NOMO-1 treated with DMSO at 0.1 percent for 48 hours (cell line): ENCODE data around the gene AGPAT4.

ENCODE experiments used
- DNase-seq: peaks from one replicate; lab custom pipeline; 2025; ENCODE audit not compliant: unreplicated experiment; lab: John Stamatoyannopoulos, UW

The AGPAT4 gene

DNA sequence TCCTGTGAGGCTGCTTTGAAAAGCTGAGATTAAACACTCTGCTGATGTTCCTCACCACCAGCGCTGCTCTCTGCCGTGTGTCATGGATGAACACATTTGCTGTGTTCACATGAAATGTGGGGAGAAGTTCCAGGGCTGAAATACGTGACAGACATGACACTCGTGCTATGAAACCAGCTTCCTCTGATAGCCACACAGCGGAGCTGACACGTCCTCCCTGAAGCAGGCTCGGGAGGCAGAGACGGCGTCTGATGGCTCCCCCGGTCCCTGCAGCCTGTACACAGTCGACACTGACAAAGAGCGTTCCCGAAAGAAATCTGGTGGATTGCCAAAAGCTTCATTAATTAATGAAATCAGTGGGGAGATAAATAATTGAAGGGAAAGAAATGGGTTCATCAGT, 17.5 kb downstream of the AGPAT4 start:
- no peak for DNase-seq

DNA sequence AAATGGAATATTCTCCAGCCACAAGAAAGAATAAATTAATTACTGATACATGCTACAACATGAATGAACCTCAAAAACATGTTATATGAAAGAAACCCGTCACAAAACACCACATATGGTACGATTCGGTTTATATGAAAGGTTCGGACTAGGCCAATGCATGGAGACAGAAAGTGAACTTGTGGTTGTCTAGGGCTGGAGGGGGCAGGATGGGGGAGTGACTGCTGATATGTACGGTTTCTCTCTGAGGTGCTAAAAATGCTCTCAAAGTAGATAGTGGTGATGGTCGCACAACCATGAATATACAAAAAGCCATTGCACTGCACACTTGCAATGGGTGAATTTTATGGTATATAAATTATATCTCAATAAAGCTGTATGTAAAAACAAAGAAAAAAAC, 18.3 kb downstream of the AGPAT4 start:
- no peak for DNase-seq

DNA sequence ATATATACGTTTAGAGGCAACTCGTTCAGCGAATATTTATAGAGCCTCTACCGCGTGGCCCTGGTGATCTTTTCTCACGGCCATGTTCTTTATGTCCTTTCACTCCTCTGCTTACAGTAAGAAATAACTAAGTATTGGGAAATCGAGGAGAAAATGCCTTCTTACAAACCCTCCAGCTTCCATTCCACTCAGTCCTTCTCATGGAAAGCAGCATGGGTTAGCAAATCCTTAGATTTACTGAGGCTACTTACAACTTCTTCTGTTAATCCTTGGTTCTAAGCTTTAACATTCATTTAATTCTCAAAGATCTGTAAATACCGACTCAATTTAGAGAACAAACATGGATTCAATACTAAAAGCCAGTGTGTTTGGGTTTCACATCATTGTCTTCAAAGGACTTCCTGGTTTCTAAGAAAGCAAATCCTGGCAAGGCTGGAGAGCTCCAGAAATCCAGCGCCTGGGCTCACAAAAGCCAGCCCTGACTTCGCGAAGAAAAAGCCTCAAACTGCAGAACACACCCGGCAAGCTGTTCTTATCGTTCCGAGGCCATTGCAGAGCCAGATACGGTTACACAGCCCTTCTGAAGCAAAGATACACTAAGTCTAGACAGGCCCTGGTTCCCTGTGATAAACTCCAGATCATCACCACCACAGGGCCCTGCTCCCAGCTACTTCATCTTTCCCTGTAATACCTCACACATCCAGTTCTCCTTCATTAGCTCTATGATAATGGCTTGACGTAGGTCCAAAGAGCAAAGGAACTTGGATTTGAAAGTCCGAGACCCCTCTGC, 19.2 kb downstream of the AGPAT4 start:
- no peak for DNase-seq

DNA sequence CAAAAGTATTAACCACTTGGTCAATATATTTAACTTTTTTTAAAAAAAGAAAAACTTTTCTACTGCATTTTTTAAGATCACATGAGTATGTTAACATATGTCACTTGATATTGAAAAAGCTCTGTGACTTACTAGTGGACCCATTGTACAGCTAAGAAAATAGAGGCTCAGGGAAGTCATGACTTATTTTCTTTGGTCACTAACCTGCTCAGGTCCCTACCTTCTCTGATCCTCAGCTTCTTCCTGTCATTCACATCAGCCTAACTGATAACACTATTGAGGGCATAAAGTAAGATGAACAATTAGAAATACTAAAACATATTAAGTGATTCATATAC, 19.8 kb downstream of the AGPAT4 start:
- DNase-seq = no peak

DNA sequence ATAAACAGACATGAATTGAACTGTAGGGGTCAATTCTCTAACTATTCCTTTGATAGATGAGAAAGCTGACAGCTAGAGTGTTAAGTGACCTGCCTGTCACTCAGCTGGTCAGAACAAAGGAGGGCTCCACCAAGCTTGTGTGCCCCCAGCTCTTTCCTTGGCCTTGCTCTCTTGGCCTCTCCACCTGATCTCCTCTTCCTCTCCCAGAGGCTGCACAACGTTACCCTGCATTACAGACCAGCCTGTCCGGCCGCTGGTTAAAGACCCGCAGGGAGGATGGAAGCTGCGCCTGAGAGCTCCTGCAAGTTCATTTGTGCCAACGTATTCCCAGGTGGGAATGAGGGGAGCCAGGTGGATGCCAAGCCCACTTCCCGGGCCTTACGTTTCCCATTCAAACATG, 22.5 kb downstream of the AGPAT4 start:
- DNase-seq = no peak

DNA sequence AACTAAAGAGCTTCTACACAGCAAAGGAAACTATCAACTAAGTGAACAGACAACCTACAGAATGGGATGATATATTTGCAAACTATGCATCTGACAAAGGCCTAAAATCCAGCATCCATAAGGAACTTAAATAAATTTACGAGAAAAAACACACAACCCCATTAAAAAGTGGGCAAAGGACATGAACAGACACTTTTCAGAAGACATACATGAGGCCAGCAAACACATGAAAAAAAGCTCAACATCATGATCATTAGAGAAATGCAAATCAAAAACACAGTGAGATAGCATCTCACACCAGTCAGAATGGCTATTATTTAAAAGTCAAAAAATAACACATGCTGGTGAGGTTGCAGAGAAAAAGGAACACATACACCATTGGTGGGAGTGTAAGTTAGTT, 24.5 kb downstream of the AGPAT4 start:
- no peak for DNase-seq

DNA sequence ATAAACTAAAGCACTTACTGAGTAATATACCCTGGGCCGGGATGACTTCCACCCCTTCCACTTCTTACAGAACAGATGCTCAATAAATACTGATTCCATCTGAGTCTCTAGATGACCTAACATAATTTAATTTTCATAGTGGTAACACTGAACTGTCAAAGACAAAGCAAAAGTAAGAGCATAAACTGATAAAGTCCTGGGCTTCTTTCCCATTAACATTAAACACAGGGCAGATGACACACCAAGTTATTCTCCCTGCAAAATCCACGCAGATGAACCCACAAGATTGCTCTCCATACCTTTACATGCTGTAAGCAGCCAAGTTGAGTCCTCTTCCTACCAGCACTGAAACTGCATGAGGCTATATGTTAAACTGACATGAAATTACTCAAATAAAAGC, 27.1 kb downstream of the AGPAT4 start:
- no peak for DNase-seq

DNA sequence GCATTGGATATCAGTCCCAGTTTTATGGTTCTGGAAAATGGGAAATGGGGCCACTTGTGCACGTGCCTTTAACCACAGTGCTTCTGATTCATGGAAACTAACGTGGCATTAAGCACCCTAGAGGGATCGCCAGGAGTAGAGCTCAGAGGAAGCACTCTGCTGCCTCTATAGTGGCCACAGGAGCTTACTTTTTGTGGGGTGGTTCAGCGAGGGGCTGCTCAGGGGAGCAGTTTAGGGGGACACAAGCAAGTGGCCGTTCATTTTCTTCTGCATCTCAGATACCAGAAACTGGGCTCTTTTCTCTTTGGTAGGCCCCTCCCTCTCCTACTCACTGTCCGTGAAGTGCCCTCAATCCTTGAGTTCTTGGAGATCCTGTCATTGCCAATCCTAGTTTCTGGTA, 28.5 kb downstream of the AGPAT4 start:
- no peak for DNase-seq

DNA sequence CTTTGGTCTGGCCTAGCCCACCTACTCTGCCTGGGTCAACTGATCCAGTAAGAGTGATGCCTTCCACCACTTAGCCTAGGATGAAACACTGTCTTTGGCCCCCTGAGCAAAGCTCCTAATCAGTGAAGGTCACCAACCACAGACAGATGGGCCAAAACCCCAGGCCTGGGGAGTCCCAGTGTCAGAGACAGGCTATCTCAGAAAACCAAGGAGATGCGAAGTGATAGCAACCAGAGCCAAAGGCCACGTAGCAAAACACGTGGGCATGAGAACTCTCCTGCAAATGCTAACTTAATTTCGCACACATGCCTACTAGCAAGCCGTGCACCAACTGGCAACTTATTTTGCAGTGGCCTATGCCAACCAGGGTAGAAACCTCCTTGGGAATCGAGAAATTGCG, 29.1 kb downstream of the AGPAT4 start:
- no peak for DNase-seq

DNA sequence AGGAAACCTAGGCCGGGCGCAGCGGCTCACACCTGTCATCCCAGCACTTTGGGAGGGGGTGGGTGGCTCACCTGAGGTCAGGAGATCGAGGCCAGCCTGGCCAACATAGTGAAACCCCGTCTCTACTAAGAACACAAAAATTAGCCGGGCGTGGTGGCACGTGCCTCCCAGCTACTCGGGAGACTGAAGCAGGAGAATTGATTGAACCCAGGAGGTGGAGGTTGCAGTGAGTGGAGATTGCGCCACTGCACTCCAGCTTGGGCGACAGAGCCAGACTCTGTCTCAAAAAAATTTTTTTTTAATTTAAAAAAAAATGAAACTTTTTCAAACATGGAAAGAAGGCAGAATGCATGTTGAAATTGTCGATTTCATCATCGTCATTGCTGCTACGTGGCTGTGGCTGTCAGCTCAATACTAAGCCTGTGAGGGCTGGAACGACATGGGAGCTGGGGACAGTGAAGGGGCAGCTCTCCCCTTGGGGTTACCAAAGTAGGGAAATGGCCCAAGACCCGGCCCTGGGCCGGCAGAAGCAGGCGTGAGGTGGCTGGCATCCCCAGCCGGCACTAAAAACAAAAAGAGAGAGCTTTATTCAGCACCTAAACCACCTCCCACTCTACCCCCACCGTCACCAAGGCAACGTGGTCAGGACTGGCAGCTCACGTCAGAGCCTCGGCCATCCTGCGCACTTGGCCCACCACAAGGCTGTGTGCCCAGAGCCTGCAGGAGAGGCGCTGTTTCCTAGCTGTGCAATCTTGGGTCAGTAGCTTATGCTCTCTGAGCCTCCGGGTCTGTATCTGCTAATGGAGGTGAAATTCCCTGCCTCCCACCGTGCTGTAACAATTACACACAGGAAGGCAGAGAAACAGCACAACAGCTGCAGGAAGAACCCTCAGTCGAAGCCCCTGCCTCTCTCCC, 30.8 kb downstream of the AGPAT4 start:
- peak; percentile 71 for DNase-seq

DNA sequence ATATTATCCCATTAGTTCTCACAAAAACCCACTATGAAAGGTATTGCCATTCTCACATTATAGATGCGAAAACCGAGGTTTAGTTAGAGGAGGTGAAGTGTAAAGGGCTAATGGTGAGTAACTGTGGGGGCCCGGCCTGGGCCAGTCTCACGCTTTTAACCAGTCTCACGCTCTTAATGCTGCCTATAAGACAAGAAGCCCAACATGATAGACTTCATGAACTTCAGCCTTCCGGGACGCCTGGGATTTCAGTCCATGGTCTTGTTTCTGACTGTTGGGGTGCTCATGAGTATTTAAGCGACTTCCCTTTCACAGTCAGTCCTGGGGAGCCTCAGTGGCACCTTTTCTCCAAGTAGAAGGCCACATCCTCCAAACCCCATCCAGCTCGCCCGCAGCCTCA, 31.7 kb downstream of the AGPAT4 start:
- no peak for DNase-seq

DNA sequence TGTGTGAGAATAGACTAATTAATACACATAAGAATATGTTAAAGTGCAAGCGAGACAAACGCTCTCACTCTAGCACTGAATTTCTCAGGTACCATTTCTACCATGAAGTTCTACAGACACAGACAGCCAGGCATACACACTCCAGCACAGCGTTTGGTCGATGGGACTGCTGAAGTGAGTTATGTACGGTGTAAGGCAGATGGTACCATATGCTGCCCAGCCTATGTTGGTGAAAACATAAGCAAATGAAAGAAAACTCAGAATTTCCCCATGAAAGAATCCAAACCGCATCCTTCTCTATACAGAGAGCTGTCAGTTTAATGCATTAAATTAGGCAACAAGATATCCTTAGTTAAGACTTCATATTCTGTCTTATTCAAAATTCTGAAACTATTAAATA, 34.9 kb downstream of the AGPAT4 start:
- DNase-seq = no peak

DNA sequence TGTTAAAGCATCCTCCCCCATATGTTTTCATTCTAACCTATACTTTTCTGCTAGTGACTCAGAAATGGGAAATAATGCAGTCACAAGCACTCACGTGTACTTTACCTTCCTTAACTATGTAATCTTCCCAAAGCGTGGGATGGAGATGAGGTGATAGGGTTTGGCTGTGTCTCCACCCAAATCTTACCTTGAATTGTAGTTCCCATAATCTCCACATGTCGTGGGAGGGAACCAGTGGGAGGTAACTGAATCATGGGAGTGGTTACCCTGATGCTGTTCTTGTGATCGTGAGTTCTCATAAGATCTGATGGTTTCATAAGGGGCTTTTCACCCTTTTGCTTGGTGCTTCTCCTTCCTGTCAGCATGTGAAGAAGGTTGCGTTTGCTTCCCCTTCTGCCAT, 35.4 kb downstream of the AGPAT4 start:
- DNase-seq = no peak

DNA sequence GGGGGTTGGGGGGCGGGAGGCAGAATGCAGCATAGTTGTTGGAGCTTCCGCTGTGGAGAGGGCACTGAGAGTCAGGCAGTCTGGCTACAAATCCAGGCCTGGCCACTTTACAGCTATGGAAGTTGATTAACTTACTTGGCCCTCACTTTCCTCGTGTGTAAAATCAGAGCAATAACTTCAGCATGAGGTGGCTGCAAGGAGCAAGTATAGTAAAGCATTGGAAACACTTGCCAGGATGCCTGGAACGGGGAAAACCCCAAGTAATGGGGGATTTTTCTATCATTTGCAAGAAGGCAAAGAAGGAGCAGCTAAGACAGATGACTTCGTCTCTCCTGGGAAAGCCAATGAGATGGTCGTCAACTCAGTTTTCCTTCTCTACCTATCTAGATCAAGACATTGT, 35.8 kb downstream of the AGPAT4 start:
- no peak for DNase-seq

DNA sequence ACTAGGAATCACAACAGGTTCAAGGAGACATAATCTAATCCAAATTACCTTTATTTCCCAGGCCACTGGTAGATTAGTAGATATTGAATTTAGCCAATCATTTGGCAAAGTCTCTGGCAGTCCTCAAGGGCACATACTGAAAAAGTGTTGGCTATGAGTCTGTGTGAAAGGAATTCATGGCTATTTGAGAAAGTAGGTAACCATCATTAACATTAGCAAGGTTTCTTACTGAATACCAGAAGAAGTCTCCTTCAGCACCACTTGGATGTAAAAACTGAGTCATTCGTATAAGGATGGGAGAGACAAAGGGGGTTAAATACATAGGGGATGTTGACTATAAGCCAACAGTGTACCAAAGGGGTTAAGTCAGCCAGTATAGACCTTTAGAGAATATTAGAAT, 36.7 kb downstream of the AGPAT4 start:
- no peak for DNase-seq

DNA sequence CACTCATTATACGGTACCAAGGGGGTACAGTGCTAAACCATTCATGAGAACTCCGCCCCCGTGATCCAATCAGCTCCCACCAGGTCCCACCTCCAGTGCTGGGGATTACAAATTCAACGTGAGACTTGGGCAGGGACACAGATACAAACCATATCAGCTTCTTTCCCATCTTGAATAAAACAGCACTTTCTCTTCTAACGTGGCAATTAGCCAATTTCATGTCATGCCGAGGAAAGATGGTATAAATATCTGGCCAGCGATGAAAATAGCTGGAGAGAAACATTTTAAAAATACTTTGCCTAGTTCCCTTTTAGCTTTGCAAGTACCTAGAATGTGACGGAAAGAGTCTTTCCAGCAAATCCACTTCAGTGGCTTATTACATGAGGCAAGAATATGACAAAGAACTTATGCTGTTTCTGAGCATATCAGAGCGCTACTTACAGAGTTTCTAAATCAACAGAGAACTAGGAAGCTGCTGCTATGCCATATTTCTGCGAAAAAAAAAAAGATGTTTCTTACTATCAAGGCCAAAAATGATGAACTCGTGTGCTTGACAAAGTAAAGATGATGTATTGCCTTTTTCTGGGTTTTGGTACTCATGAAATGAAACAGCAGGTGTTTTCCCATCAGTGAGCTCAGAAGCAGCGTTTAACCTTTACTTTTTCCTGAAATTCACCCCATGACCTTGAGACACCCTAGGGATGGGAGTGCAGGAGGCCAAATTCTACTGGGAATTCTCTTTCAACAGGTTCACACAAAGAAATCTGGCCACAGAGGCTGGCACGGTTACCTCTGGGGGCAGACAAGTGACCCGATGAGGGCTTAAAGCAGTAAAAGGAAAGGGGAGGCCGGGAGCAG, 37.9 kb downstream of the AGPAT4 start:
- DNase-seq = peak; percentile 67

DNA sequence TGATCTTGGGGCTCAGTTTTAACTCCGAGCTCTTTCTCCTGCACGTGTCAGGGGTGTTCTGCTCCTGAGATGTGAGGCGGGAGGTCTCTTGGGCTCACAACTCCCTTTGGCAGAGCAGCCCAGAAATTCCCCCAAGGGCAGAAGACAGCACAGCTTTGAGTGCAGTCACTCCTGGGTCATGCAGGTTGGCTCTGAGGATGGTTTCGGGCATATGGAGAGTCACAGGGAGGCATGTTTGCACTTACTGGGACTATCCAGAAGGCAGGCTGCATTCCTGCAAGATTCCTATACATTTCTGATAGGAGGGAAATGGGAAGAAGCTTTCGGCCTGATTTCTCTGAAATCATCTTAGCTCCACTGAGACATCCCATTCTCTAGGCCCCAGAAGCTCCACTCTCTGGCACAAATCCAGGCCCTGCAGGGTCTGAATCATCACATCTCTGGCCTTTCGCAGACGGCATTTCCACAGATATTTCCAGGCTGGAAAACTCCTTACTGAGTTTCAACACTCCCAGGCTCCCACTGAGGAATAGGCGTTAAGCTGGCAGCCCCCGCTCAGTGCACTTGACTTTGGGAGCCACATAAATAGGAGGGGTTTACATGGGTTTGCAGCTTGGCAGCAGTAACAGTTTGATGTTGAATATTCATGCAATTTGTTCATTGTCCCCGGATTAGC, 39.7 kb downstream of the AGPAT4 start:
- no peak for DNase-seq

DNA sequence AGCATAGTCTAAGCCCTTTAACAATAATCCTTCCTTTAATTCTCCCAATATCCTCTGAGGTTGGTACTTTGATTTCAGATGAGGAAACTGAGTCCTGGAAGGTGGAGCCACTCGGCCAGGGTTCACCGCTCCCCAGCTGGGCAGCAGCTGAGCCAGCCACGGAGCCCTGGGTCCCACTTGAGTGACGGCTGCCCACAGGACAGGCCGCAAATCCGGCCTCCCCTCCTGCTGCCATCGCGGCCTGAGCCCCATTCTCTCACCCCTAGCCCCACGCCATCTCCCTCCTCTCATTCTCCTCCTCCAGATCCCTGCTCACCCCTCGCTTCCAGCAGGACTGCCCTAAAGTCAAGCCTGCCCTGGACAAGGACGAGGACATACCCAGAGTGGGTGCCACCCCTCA, 41.4 kb downstream of the AGPAT4 start:
- no peak for DNase-seq

DNA sequence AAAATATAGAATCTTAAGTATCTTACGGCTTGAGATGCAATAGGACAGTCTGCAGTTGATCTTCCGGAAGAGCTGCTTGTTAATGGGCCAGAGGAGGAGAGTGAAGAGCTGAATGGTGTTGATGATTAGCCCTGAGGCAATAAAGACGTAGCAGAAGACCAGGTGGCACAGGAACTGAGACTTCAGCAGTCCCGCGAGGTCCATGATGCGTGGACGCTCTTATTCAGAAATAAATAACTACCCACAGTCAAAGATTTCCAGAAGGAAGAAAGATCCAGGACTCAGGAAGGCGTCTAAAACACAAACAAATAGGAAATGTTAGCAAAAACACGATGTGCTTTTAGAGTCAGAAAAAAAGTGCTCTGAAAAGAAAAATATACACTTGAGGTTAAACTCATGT, 41.9 kb downstream of the AGPAT4 start:
- DNase-seq = no peak

DNA sequence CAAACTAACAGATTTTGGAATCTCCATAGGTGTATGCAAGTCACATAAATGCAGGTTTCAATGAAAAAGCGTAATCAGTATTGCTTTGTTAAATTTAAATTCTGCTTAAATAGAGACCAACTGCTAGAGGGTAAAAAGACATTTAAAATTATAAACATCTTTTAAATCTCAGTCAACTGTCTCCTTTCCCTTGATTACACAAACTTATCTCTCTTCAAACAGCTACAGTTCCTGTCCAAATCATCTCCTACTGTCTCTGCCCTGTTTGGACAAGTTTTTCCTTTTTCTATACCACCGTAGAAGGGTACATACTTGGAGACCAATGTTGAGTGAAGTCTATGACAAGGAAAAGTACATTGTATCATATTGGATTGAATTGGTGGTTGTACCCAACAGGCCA, 43.5 kb downstream of the AGPAT4 start:
- DNase-seq = no peak
